A673 (cell line): ENCODE results near the gene MOK. TPM values are rescaled to one million over a fixed set of nuclear protein-coding genes. Genes with fewer than 3 reads are reported as not detected.

Experiments
- BruUV-seq: library from RNA; stranded (reverse); fragments of 400-500 nt; replicated peaks from 2 replicates; lab custom pipeline; 2021; lab: Mats Ljungman, UMichigan
- CTCF ChIA-PET: fragments of 300-600 bp; sonication (Branson Sonifier 250); formaldehyde crosslinking; loops from one replicate; lab custom pipeline; 2022; ENCODE audit warnings: antibody characterized with exemption; lab: Charles Lee
- POLR2A ChIA-PET: fragments of 300-600 bp; sonication (Branson Sonifier 250); formaldehyde crosslinking; loops from one replicate; lab custom pipeline; 2022; ENCODE audit warnings: antibody characterized with exemption; ENCODE audit not compliant: low non-redundant PET; lab: Charles Lee
- DNase-seq: peaks from one replicate; pipeline ENCODE4 v3.0.0-alpha.2; 2015; ENCODE audit warnings: low spot score
- H3K27ac ChIP-seq: fragments of 200-600 bp; sonication (generic); 2 replicates; pipeline ENCODE4 v1.5.1; 2016; ENCODE audit warnings: mixed run types, low read depth, mild to moderate bottlenecking, mixed read lengths, antibody characterized with exemption, low read length; ENCODE audit not compliant: poor library complexity, severe bottlenecking
- H3K27me3 ChIP-seq: fragments of 200-600 bp; sonication (generic); replicated peaks from 2 replicates; pipeline ENCODE4 v1.6.1; 2017; ENCODE audit warnings: mixed run types, low read depth, mild to moderate bottlenecking, mixed read lengths, antibody characterized with exemption, low read length; ENCODE audit not compliant: insufficient read depth, poor library complexity
- H3K36me3 ChIP-seq: fragments of 200-600 bp; sonication (generic); 2 replicates; pipeline ENCODE4 v1.6.1; 2016; ENCODE audit warnings: mixed run types, mild to moderate bottlenecking, mixed read lengths, antibody characterized with exemption, low read length; ENCODE audit not compliant: insufficient read depth, poor library complexity, severe bottlenecking
- H3K4me1 ChIP-seq: fragments of 200-600 bp; sonication (generic); 2 replicates; pipeline ENCODE4 v1.6.1; 2017; ENCODE audit warnings: mixed run types, mild to moderate bottlenecking, mixed read lengths, antibody characterized with exemption, low read length; ENCODE audit not compliant: insufficient read depth, poor library complexity, severe bottlenecking
- H3K4me3 ChIP-seq: fragments of 200-600 bp; sonication (generic); 2 replicates; pipeline ENCODE4 v1.5.1; 2016; ENCODE audit warnings: low read depth, mixed run types, mild to moderate bottlenecking, mixed read lengths, low read length; ENCODE audit not compliant: poor library complexity, severe bottlenecking
- H3K9me3 ChIP-seq: fragments of 200-600 bp; sonication (generic); 2 replicates; pipeline ENCODE4 v1.6.1; 2016; ENCODE audit warnings: mixed run types, low read depth, mild to moderate bottlenecking, mixed read lengths, antibody characterized with exemption, low read length; ENCODE audit not compliant: poor library complexity, severe bottlenecking
- EZH2 ChIP-seq: fragments of 200-600 bp; sonication (generic); IDR thresholded peaks from 2 replicates; pipeline ENCODE4 v1.6.1; 2017; ENCODE audit warnings: borderline replicate concordance, low read depth, mild to moderate bottlenecking, mixed read lengths, antibody characterized with exemption, low read length; ENCODE audit not compliant: poor library complexity, severe bottlenecking
- intact Hi-C: fragments of 100-400 bp; cut with micrococcal nuclease; formaldehyde crosslinking; loops from one replicate; pipeline ENCODE4 v1.10.0; 2022; ENCODE audit not compliant: unreplicated experiment
- total RNA-seq: library from RNA; stranded (reverse); gene quantifications from 2 replicates; pipeline ENCODE4 v1.2.3, GENCODE V29; 2021
- TF ChIP-seq, protein P1 (sequence below): fragments of 300-800, 200-600 bp; sonication (generic); conservative IDR thresholded peaks from 2 replicates; pipeline ENCODE4 v1.5.1; 2017; ENCODE audit warnings: low read depth, mild to moderate bottlenecking, antibody characterized with exemption, low read length, moderate library complexity, mixed read lengths

MOK gene
- total RNA-seq, 1 experiment from 2014 or later, result 27.4 TPM

- Histone ChIP-seq H3K9me3 (no peaks in the 10 kb centered on the region), H3K4me3 (no peak overlapping the region), H3K27me3 (no peaks in the 10 kb centered on the region), H3K27ac (no peak overlapping the region), H3K36me3 (peaks cover 3% of the 10 kb centered on the region), H3K4me1 (no peaks in the 10 kb centered on the region)
- BruUV-seq, result no TSS peak
- no peak for TF ChIP-seq EZH2
- TF ChIP-seq, protein P1, sequence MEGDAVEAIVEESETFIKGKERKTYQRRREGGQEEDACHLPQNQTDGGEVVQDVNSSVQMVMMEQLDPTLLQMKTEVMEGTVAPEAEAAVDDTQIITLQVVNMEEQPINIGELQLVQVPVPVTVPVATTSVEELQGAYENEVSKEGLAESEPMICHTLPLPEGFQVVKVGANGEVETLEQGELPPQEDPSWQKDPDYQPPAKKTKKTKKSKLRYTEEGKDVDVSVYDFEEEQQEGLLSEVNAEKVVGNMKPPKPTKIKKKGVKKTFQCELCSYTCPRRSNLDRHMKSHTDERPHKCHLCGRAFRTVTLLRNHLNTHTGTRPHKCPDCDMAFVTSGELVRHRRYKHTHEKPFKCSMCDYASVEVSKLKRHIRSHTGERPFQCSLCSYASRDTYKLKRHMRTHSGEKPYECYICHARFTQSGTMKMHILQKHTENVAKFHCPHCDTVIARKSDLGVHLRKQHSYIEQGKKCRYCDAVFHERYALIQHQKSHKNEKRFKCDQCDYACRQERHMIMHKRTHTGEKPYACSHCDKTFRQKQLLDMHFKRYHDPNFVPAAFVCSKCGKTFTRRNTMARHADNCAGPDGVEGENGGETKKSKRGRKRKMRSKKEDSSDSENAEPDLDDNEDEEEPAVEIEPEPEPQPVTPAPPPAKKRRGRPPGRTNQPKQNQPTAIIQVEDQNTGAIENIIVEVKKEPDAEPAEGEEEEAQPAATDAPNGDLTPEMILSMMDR, result no peak
- ChIA-PET CTCF (no interaction called here), POLR2A (no interaction called here)
- intact Hi-C loops, result no loop called here
- no peak for DNase-seq
These were observed 30.2 kb upstream of the MOK start for GRCh38 chr14:102335163-102335562.

DNA sequence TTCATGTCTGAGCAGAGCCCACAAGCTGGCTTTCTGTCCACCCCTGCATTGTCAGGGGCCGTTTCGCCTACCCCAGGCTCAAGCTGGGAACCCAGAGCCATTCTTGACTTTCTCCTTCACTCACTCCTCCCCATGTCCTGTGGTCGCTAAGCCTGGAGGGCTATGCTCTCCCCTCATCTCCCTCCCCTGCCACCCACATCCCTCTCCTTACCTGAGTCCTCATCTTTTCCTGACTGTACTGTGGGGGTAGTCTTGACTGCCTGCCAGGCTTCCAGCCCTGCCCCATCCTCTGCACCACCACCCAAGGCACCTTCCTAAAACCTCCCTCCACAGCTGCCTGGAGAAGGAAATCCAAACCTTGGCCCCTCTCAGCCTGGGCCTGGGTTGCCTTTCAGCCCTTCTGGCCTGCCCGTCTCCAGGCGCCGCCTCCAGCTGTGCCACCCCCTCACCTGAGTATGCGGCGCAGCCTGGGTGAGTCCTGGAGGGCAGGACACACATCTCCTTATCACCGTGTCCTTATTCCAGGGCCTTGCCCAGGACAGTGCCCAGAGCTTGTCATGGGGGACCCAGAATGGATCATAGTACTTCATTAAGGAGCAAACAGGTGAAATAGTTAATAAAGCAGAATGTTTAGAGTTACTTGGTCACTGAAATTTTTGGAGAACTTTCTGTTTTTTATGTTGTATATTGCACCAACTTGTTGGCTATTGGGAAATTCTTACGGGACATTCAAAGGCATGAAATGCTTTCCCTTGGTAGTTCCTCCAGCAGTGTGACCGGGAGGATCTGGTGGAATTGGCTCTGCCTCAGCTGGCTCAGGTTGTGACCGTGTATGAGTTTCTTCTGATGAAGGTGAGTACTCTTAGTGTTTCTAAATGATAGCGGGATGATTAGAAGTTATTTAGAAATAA lies 29.1 kb upstream of the MOK start:
- no peak for DNase-seq
- no TSS peak for BruUV-seq
- Histone ChIP-seq H3K27me3 (no peaks in the 10 kb centered on the region), H3K4me1 (no peaks in the 10 kb centered on the region), H3K4me3 (no peak overlapping the region), H3K9me3 (no peaks in the 10 kb centered on the region), H3K36me3 (peaks cover 3% of the 10 kb centered on the region), H3K27ac (no peak overlapping the region)
- CTCF ChIA-PET, result no interaction called here
- intact Hi-C loops, result no loop called here
- POLR2A ChIA-PET, result no interaction called here
- no peak for TF ChIP-seq EZH2
- TF ChIP-seq, protein P1, result no peak

DNA sequence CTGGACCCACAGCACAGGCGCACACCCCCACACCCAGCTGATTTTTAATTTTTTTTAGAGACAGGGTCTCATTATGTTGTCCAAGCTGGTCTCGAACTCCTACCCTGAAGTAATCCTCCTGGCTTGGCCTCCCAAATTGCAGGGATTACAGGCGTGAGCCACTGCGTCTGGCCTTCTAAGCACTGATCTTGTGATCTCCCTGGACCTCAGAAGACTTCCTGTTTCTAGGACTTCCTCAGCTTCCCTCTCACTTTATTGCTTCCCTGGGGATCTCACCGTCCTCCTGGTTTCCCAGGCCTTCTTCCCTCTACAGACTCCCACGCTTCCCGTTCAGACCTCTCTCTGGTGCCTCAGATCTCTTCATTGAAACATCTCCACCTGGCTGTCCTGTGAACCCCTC lies 28.4 kb upstream of the MOK start:
- Histone ChIP-seq H3K4me1 (no peaks in the 10 kb centered on the region), H3K36me3 (peaks cover 3% of the 10 kb centered on the region), H3K27ac (no peak overlapping the region), H3K27me3 (no peaks in the 10 kb centered on the region), H3K9me3 (no peaks in the 10 kb centered on the region), H3K4me3 (no peak overlapping the region)
- ChIA-PET POLR2A (no interaction called here), CTCF (no interaction called here)
- BruUV-seq, result no TSS peak
- intact Hi-C loops, result no loop called here
- TF ChIP-seq EZH2, result no peak
- TF ChIP-seq, protein P1, result no peak
- DNase-seq, result no peak
